CD1c-positive myeloid dendritic cell (primary cell): ENCODE results near the gene ZNF583.
A peak's percentile ranks its signal among the peaks of the same experiment; 100 is the strongest.

ENCODE experiments used
- DNase-seq: peaks from one replicate; pipeline ENCODE4 v3.0.0-alpha.2; 2016; ENCODE audit errors: extremely low spot score

The ZNF583 gene

GRCh38 chr19:56403764-56404704, at the start of gene ZNF583:
ZNF583 (plus strand) TSS chr19:56404332; CDS start chr19:56407115, 2,783 bp downstream.
- peak; percentile 95 for DNase-seq

- no peak for DNase-seq
Measured at GRCh38 chr19:56355517-56355916, 48.6 kb upstream of the ZNF583 start.

- no peak for DNase-seq
Measured at GRCh38 chr19:56356944-56357343, 47.2 kb upstream of the ZNF583 start.

DNA sequence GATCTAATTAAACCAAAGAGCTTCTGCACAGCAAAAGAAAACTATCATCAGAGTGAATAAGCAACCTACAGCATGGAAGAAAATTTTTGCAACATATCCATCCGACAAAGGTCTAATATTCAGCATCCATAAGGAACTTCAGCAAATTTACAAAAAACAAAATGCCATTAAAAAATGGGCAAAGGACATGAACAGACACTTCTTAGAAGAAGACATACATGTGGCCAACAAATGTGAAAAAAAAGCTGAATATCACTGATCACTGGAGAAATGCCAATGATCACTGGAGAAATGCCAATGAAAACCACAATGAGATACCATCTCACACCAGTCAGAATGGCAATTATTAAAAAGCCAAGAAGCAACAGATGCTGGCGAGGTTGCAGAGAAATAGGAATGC, 43.3 kb upstream of the ZNF583 start:
- DNase-seq = no peak

DNA sequence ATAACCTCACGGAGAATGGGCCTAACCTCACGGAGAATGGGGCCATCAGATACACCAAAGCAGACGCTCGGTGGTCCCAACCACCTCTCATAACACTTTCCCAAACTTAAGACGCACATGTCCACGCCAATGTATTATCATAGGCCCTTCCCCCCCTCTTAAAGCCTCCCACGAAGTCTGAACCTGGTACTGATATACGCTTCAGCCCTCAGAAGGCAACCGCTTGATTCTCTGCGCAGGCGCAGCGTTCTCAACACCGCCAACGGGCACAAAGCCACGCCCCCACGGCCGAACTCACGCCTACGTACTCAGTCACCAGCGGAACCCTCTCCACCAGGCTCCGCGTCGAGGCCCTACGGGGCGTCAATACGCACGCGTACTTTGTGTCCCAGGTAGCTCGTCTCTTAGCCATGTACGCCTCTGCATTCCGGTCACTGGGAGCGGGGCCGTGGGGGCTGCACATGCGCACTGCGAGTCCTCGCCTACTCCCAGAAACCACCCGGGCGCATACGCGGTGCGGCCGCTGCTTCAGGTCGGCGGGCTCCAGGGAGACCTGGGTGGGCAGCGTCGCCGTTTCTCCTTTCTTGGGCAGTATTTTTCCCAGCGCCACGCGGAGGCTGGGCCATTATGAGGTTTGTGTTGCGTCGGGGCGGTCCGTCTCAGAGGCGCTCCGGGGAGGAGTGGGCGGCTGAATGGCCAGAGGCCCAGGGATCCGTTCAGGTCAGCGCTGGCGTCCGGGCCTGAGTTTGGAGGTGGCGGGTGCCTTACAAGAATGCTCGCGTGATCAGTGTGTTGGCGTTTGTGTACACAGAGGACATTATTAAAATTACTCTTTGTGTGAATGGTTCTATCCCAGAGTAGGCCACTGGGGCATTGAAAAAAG, 36.1 kb upstream of the ZNF583 start:
- peak; percentile 91 for DNase-seq

- DNase-seq = no peak
Measured at GRCh38 chr19:56369886-56370676, 34.1 kb upstream of the ZNF583 start.

DNA sequence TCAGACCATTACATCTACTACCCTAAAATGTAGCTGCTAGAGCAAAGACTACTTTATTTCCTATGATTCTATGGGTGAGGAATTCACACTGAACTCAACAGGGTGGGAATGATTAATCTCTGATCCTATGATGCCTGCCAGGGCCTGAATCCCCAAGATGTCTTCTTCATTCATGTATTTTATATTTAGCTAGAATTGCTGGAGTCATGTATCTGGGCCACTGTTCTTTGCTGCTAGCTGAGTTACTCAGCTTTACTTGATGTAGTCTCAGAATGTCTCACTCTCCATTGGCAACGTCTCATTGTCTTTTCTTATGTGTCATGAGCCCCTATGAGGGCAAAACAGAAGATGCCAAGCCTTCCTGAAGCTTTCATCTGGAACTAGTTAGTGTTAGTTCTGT, 31.9 kb upstream of the ZNF583 start:
- DNase-seq = no peak

DNA sequence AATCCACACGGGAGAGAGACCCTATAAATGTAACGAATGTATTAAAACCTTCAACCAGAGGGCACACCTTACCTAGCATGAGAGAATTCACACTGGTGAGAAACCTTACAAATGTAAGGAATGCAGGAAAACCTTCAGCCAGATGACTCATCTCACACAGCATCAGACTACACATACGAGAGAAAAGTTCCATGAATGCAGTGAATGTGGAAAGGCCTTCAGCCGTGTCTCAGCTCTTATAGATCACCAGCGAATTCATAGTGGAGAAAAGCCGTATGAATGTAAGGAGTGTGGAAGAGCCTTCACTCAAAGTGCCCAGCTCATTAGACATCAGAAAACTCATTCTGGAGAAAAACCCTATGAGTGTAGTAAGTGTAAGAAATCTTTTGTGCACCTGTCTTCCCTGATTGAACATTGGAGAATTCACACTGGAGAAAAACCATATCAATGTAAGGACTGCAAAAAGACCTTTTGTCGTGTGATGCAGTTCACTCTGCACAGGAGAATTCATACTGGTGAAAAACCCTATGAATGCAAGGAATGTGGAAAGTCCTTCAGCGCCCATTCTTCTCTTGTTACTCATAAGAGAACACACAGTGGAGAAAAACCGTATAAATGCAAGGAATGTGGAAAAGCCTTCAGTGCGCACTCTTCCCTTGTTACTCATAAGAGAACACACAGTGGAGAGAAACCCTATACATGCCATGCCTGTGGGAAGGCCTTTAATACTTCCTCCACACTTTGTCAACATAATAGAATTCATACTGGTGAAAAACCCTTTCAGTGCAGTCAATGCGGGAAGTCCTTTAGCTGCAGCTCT, 26.8 kb upstream of the ZNF583 start:
- DNase-seq = no peak

GRCh38 chr19:56383826-56384605, 20.1 kb upstream of the ZNF583 start:
- no peak for DNase-seq

DNA sequence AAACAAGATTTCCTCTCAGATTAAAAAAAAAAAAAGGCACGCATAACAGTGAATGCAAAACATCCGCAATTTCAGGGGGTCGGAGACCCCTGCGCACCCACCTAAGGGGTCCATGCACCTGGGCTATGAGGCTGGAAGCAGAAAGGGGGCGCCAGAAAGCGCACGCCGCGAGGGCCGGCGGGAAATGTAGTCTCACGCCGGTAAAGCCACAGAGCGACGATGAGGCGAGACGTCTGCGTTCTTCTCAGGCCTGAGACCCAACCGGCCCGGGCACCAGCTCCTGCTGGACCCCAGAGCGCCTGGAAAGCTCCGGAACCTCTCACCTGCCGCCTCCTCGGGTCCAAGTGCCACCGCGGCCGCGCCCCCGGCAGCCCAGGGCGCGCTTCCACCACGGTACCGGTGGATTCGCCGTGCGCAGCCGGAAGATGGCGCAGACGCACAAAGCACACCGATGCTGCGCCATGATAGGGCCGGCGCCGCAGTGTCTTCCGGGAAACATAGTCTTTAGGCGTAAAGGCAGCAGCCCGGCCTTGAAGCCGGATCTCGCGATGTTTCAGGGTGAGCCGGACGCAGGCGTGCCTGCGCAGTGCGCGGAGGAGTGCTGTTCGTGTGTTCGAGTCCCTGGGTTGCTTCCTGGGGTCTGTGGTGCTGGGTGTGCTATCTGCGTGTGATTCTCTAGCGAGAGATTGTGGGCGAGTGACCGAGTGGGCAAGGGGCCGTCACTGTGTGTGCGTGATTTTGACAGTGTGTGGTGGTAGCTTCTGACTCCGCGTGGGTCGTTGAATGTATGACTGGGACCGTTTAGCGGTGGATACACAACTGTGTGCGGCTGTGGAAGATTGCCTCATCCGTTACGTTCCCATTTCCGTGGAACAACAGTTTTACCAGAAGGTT, 10.8 kb upstream of the ZNF583 start, which contains the start of gene ZNF582:
TSS of gene ZNF582 (minus strand) at position 416 of the 894 bp plus-strand sequence. CDS start 1,782 bp downstream, outside the sequence.
- DNase-seq = peak; percentile 97

GRCh38 chr19:56398809-56399208, 5.3 kb upstream of the ZNF583 start:
- no peak for DNase-seq

- DNase-seq = no peak
Measured at GRCh38 chr19:56400485-56400884, 3.6 kb upstream of the ZNF583 start.

GRCh38 chr19:56403261-56403660, 871 bp upstream of the ZNF583 start:
- DNase-seq = peak; percentile 38

DNA sequence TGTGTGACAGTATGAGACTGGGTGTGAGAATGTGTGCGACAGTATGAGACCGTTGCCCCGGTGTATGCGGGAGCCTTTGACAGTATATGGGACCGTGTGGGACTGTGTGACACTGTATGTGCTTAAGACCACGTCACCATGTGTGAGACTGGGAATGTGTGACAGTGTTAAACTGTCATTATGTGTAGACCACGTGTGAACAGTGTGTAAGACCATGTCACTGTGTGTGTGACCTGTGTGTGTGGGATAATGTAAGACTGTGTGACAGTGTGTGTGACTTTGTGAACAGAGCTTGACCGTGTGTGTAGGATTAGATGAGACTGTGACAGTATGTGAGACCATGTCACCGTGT, 549 bp downstream of the ZNF583 start:
- no peak for DNase-seq

GRCh38 chr19:56405062-56405461, 930 bp downstream of the ZNF583 start:
- no peak for DNase-seq

- no peak for DNase-seq
Measured at GRCh38 chr19:56423276-56423984, 19.3 kb downstream of the ZNF583 start.

GRCh38 chr19:56423985-56424353, 19.8 kb downstream of the ZNF583 start:
- no peak for DNase-seq

GRCh38 chr19:56441206-56441792, 37.2 kb downstream of the ZNF583 start:
- DNase-seq = no peak
